ENCODE measurements around the gene EDAR. TPM values are rescaled to one million over a fixed set of nuclear protein-coding genes. Genes with fewer than 3 reads are reported as not detected.

The EDAR gene
- total RNA-seq, 1 experiment from 2014 or later, result 0.15 TPM

GRCh38 chr2:108934151-108934550, 54.9 kb downstream of the EDAR start:
- H3K4me2 ChIP-seq (ENCODE audit: low read length), result no peak overlapping the region
- H2AFZ ChIP-seq (ENCODE audit: low read depth, low read length, poor library complexity, severe bottlenecking), result no peak overlapping the region
- H3K4me3 ChIP-seq (replicated peaks in 1 of 2; ENCODE audit: low read depth in 1 of 2, low read length in 2 of 2), result no peak overlapping the region
- POLR2A ChIA-PET, result no interaction called here
- H3K9me2 ChIP-seq (ENCODE audit: insufficient read depth), result no peaks in the 10 kb centered on the region
- no peaks in the 10 kb centered on the region for H3K79me2 ChIP-seq (ENCODE audit: insufficient read depth, low read length)
- no peaks in the 10 kb centered on the region for H3K9me3 ChIP-seq (ENCODE audit: control insufficient read depth in 1 of 2, insufficient read depth in 1 of 2, low read depth in 1 of 2, low read length in 2 of 2)
- ATAC-seq, result no peak
- no peak for DNase-seq (ENCODE audit: low read depth, low spot score)
- no peak for TF ChIP-seq ZFX (IDR thresholded peaks at IDR 0.05)
- no peaks in the 10 kb centered on the region for H3K27me3 ChIP-seq (ENCODE audit: insufficient read depth, low read length)
- H3K9ac ChIP-seq (ENCODE audit: low read length), result no peak overlapping the region
- intact Hi-C loops (cut with micrococcal nuclease), result no loop called here
- CTCF ChIA-PET, result no interaction called here
- H3K27ac ChIP-seq (ENCODE audit: low read depth, low read length), result no peak overlapping the region
- BruUV-seq (replicated peaks), result no TSS peak
- RAD21 ChIA-PET (ENCODE audit: low non-redundant PET in 1 of 2, low total read pairs in 2 of 2, uncharacterized antibody in 2 of 2, unreplicated experiment in 2 of 2), result no interaction called here
- H3K4me1 ChIP-seq (ENCODE audit: control insufficient read depth in 1 of 2, insufficient read depth in 2 of 2, low read length in 2 of 2), result no peaks in the 10 kb centered on the region
- no peaks in the 10 kb centered on the region for H4K20me1 ChIP-seq (ENCODE audit: insufficient read depth)
- H3K36me3 ChIP-seq (ENCODE audit: control insufficient read depth in 1 of 2, insufficient read depth in 2 of 2, low read length in 2 of 2), result no peaks in the 10 kb centered on the region

DNA sequence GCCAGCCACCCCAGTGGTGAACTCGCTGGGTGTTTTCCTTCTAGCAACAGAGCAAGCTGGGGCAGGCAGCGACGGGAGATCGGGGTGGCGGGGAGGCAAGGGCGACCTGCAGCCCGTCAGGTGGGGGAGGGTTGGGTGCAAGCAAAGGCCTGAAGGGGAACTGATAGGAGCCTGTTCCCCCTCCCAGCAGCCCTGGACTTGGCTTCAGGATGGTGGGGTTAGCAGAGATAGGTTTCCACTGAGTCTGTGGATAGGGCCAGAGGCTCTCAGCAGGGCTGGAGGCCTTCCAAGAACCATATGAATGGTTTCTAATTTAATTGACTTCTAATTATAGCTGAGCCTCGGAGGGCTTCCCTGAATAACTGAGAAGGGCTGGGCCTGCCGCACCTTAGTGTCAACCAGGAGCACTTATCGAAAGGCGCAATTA, 55.3 kb downstream of the EDAR start:
- Histone ChIP-seq H3K27me3 (ENCODE audit: insufficient read depth, low read length) (no peaks in the 10 kb centered on the region), H3K4me2 (ENCODE audit: low read length) (no peak overlapping the region), H3K9me2 (ENCODE audit: insufficient read depth) (no peaks in the 10 kb centered on the region), H4K20me1 (ENCODE audit: insufficient read depth) (no peaks in the 10 kb centered on the region), H3K9ac (ENCODE audit: low read length) (no peak overlapping the region), H3K36me3 (ENCODE audit: control insufficient read depth in 1 of 2, insufficient read depth in 2 of 2, low read length in 2 of 2) (no peaks in the 10 kb centered on the region), H3K9me3 (ENCODE audit: control insufficient read depth in 1 of 2, insufficient read depth in 1 of 2, low read depth in 1 of 2, low read length in 2 of 2) (no peaks in the 10 kb centered on the region), H3K27ac (ENCODE audit: low read depth, low read length) (no peak overlapping the region), H3K4me1 (ENCODE audit: control insufficient read depth in 1 of 2, insufficient read depth in 2 of 2, low read length in 2 of 2) (no peaks in the 10 kb centered on the region), H3K4me3 (replicated peaks in 1 of 2; ENCODE audit: low read depth in 1 of 2, low read length in 2 of 2) (no peak overlapping the region), H3K79me2 (ENCODE audit: insufficient read depth, low read length) (no peaks in the 10 kb centered on the region), H2AFZ (ENCODE audit: low read depth, low read length, poor library complexity, severe bottlenecking) (no peak overlapping the region)
- ChIA-PET CTCF (no interaction called here), POLR2A (no interaction called here), RAD21 (ENCODE audit: low non-redundant PET in 1 of 2, low total read pairs in 2 of 2, uncharacterized antibody in 2 of 2, unreplicated experiment in 2 of 2) (no interaction called here)
- intact Hi-C loops (cut with micrococcal nuclease), result no loop called here
- DNase-seq (ENCODE audit: low read depth, low spot score) (no peak), ATAC-seq (no peak)
- TF ChIP-seq EGR1 (IDR thresholded peaks at IDR 0.05; ENCODE audit: low read depth) (no peak), SP1 (IDR thresholded peaks at IDR 0.05; ENCODE audit: low read depth) (no peak), TCF7L2 (IDR thresholded peaks at IDR 0.05; ENCODE audit: borderline replicate concordance, extremely low read depth, insufficient read depth, insufficient read length) (no peak), YY1 (IDR thresholded peaks at IDR 0.05; ENCODE audit: extremely low read depth, insufficient replicate concordance, low read depth, low read length) (no peak), SRF (IDR thresholded peaks at IDR 0.05; ENCODE audit: low read depth) (no peak), RAD21 (IDR thresholded peaks at IDR 0.05; ENCODE audit: low read depth) (no peak), JUND (IDR thresholded peaks at IDR 0.05) (no peak), EZH2phosphoT487 (IDR thresholded peaks at IDR 0.05; ENCODE audit: borderline replicate concordance) (no peak), ZFX (IDR thresholded peaks at IDR 0.05) (no peak)
- TF ChIP-seq, protein P1, sequence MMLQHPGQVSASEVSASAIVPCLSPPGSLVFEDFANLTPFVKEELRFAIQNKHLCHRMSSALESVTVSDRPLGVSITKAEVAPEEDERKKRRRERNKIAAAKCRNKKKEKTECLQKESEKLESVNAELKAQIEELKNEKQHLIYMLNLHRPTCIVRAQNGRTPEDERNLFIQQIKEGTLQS (IDR thresholded peaks at IDR 0.05), result no peak
- TF ChIP-seq, protein P2, sequence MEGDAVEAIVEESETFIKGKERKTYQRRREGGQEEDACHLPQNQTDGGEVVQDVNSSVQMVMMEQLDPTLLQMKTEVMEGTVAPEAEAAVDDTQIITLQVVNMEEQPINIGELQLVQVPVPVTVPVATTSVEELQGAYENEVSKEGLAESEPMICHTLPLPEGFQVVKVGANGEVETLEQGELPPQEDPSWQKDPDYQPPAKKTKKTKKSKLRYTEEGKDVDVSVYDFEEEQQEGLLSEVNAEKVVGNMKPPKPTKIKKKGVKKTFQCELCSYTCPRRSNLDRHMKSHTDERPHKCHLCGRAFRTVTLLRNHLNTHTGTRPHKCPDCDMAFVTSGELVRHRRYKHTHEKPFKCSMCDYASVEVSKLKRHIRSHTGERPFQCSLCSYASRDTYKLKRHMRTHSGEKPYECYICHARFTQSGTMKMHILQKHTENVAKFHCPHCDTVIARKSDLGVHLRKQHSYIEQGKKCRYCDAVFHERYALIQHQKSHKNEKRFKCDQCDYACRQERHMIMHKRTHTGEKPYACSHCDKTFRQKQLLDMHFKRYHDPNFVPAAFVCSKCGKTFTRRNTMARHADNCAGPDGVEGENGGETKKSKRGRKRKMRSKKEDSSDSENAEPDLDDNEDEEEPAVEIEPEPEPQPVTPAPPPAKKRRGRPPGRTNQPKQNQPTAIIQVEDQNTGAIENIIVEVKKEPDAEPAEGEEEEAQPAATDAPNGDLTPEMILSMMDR (IDR thresholded peaks at IDR 0.05 in 2 of 3, conservative IDR thresholded peaks at IDR 0.05 in 1 of 3; ENCODE audit: borderline replicate concordance in 1 of 3, insufficient read depth in 1 of 3, low read depth in 2 of 3, low read length in 2 of 3), result no peak
- TF ChIP-seq, protein P3, sequence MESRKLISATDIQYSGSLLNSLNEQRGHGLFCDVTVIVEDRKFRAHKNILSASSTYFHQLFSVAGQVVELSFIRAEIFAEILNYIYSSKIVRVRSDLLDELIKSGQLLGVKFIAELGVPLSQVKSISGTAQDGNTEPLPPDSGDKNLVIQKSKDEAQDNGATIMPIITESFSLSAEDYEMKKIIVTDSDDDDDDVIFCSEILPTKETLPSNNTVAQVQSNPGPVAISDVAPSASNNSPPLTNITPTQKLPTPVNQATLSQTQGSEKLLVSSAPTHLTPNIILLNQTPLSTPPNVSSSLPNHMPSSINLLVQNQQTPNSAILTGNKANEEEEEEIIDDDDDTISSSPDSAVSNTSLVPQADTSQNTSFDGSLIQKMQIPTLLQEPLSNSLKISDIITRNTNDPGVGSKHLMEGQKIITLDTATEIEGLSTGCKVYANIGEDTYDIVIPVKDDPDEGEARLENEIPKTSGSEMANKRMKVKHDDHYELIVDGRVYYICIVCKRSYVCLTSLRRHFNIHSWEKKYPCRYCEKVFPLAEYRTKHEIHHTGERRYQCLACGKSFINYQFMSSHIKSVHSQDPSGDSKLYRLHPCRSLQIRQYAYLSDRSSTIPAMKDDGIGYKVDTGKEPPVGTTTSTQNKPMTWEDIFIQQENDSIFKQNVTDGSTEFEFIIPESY (IDR thresholded peaks at IDR 0.05; ENCODE audit: extremely low read depth, insufficient replicate concordance, low read length), result no peak
- BruUV-seq (replicated peaks), result no TSS peak
